GM12878 (cell line): ENCODE measurements around the gene GCSAML. TPM values are rescaled to one million over a fixed set of nuclear protein-coding genes. Genes with fewer than 3 reads are reported as not detected.

ENCODE experiments used
- ATAC-seq: fragments of 200-7000 bp; cut with Tn5 transposase; 3 replicates; pipeline ENCODE4 v1.9.1; 2020; ENCODE audit warnings: mild to moderate bottlenecking, moderate library complexity
- BruUV-seq: library from RNA; stranded (reverse); fragments of 400-500 nt; replicated peaks from 2 replicates; lab custom pipeline; 2021; lab: Mats Ljungman, UMichigan
- CTCF ChIA-PET: fragments of 300-600 bp; sonication (Branson Sonifier 250); formaldehyde crosslinking; extraction: SDS; loops from one replicate; lab custom pipeline; 2021; ENCODE audit warnings: inconsistent platforms; lab: Yijun Ruan, JAX
- POLR2A ChIA-PET: fragments of 350-600 bp; formaldehyde crosslinking; extraction: SDS; loops from one replicate; lab custom pipeline; 2021; ENCODE audit warnings: inconsistent platforms; lab: Charles Lee
- RAD21 ChIA-PET: fragments of 300-600 bp; sonication (Branson Sonifier 250); formaldehyde crosslinking; loops from one replicate; lab custom pipeline; 2023; ENCODE audit warnings: antibody characterized with exemption; ENCODE audit not compliant: unreplicated experiment; lab: Charles Lee
- SMC1A ChIA-PET: fragments of 300-600 bp; sonication (Branson Sonifier 250); formaldehyde crosslinking; loops from one replicate; lab custom pipeline; 2023; ENCODE audit not compliant: unreplicated experiment, uncharacterized antibody; lab: Charles Lee
- DNase-seq: peaks from one replicate; pipeline ENCODE4 v3.0.0-alpha.2; 2011; ENCODE audit warnings: low read depth, low spot score
- FAIRE-seq: peaks from 3 replicates; lab custom pipeline; 2011; peaks lifted over from hg19 to GRCh38; lab: Jason Lieb, UNC
- H2AFZ ChIP-seq: 2 replicates; pipeline ENCODE4 v1.6.0; 2011; ENCODE audit warnings: low read depth, low read length, control low read depth; ENCODE audit not compliant: control insufficient read depth
- H3K27ac ChIP-seq: 2 replicates; pipeline ENCODE4 v1.5.1; 2011; ENCODE audit warnings: control low read depth; ENCODE audit not compliant: control insufficient read depth, insufficient read depth
- H3K27me3 ChIP-seq, 2 experiments: replicated peaks in 1 of 2; 2 replicates each; pipeline versions ENCODE4 v1.6.0 to v1.6.1; 2011; ENCODE audit warnings: low read length in 1 of 2; ENCODE audit not compliant: control insufficient read depth in 2 of 2, insufficient read depth in 2 of 2
- H3K36me3 ChIP-seq, 2 experiments: 2 replicates each; pipeline ENCODE4 v1.5.1; 2011; ENCODE audit warnings: low read length in 1 of 2; ENCODE audit not compliant: control insufficient read depth in 2 of 2, insufficient read depth in 2 of 2
- H3K4me1 ChIP-seq: 2 replicates; pipeline ENCODE4 v1.6.1; 2011; ENCODE audit warnings: mild to moderate bottlenecking, low read length, moderate library complexity, mixed read lengths; ENCODE audit not compliant: control insufficient read depth, insufficient read depth
- H3K4me2 ChIP-seq: 2 replicates; pipeline ENCODE4 v1.6.0; 2011; ENCODE audit warnings: control low read depth; ENCODE audit not compliant: control insufficient read depth, insufficient read depth
- H3K4me3 ChIP-seq: fragments of 200-600 bp; sonication (generic); 2 replicates; pipeline ENCODE4 v1.5.1; 2016
- H3K79me2 ChIP-seq: 2 replicates; pipeline ENCODE4 v1.6.0; 2011; ENCODE audit warnings: low read length; ENCODE audit not compliant: control insufficient read depth, insufficient read depth
- H3K9ac ChIP-seq: 2 replicates; pipeline ENCODE4 v1.8.0; 2011; ENCODE audit warnings: low read length, control low read depth, mixed read lengths; ENCODE audit not compliant: control insufficient read depth, insufficient read depth
- H3K9me3 ChIP-seq: replicated peaks from 3 replicates; pipeline ENCODE4 v1.5.1; 2011; ENCODE audit warnings: mild to moderate bottlenecking, low read length; ENCODE audit not compliant: control insufficient read depth, insufficient read depth
- H4K20me1 ChIP-seq: 2 replicates; pipeline ENCODE4 v1.6.0; 2011; ENCODE audit not compliant: control insufficient read depth, insufficient read depth
- CHD2 ChIP-seq: IDR thresholded peaks from 2 replicates; pipeline ENCODE4 v1.6.1; 2011; ENCODE audit warnings: low read depth, low read length, improper control_type of control experiment, borderline replicate concordance
- E2F4 ChIP-seq: IDR thresholded peaks from 2 replicates; pipeline ENCODE4 v1.6.1; 2012; ENCODE audit warnings: low read depth, low read length, improper control_type of control experiment
- EGR1 ChIP-seq, 2 experiments: IDR thresholded peaks; 1 replicate in 1 of 2; 2 replicates in 1 of 2; pipeline ENCODE4 v1.6.1; 2011 to 2012; ENCODE audit warnings: low read depth in 2 of 2, low read length in 2 of 2, borderline replicate concordance in 1 of 2, mild to moderate bottlenecking in 1 of 2, moderate library complexity in 1 of 2
- ESRRA ChIP-seq: IDR thresholded peaks from 2 replicates; pipeline ENCODE4 v1.6.1; 2012; ENCODE audit warnings: mild to moderate bottlenecking, low read length, improper control_type of control experiment
- GATAD2B ChIP-seq: fragments of 450-650 bp; conservative IDR thresholded peaks from 2 replicates; pipeline ENCODE4 v1.6.1; 2017; ENCODE audit warnings: low read depth, mild to moderate bottlenecking, moderate library complexity
- HCFC1 ChIP-seq: fragments of 150-350 bp; IDR thresholded peaks from 2 replicates; pipeline ENCODE4 v1.6.1; 2014; ENCODE audit warnings: low read length
- IRF5 ChIP-seq: fragments of 450-650 bp; IDR thresholded peaks from 2 replicates; pipeline ENCODE4 v1.6.1; 2017; ENCODE audit warnings: borderline replicate concordance
- LARP7 ChIP-seq: fragments of 450-650 bp; IDR thresholded peaks from 2 replicates; pipeline ENCODE4 v1.6.1; 2017; ENCODE audit warnings: mild to moderate bottlenecking
- MTA2 ChIP-seq: fragments of 450-650 bp; IDR thresholded peaks from 2 replicates; pipeline ENCODE4 v1.6.1; 2016; ENCODE audit warnings: low read depth, mild to moderate bottlenecking, moderate library complexity
- NR2C1 ChIP-seq: fragments of 450-650 bp; IDR thresholded peaks from 2 replicates; pipeline ENCODE4 v1.6.1; 2017; ENCODE audit warnings: antibody characterized with exemption, mild to moderate bottlenecking, moderate library complexity
- NR2C2 ChIP-seq: IDR thresholded peaks from 2 replicates; pipeline ENCODE4 v1.6.1; 2011; ENCODE audit warnings: borderline replicate concordance, low read depth; ENCODE audit not compliant: control insufficient read depth, insufficient read length
- PKNOX1 ChIP-seq: fragments of 450-650 bp; IDR thresholded peaks from 2 replicates; pipeline ENCODE4 v1.6.1; 2016; ENCODE audit warnings: mild to moderate bottlenecking
- POLR2A ChIP-seq: IDR thresholded peaks from 2 replicates; pipeline ENCODE4 v1.6.1; 2011; ENCODE audit warnings: low read depth, mild to moderate bottlenecking, low read length
- SPI1 ChIP-seq: IDR thresholded peaks from 2 replicates; pipeline ENCODE4 v1.6.1; 2011; ENCODE audit warnings: low read depth, mild to moderate bottlenecking, low read length, moderate library complexity, borderline replicate concordance; ENCODE audit not compliant: insufficient read depth
- SUPT20H ChIP-seq: IDR thresholded peaks from 2 replicates; pipeline ENCODE4 v1.6.1; 2011; ENCODE audit warnings: low read depth, mild to moderate bottlenecking, low read length, moderate library complexity, borderline replicate concordance; ENCODE audit not compliant: control insufficient read depth
- YY1 ChIP-seq: IDR thresholded peaks from 2 replicates; pipeline ENCODE4 v1.6.1; 2011; ENCODE audit warnings: low read depth, mild to moderate bottlenecking, low read length
- ZBTB40 ChIP-seq: fragments of 450-650 bp; IDR thresholded peaks from 2 replicates; pipeline ENCODE4 v1.6.1; 2016; ENCODE audit warnings: mild to moderate bottlenecking, moderate library complexity, borderline replicate concordance
- ZNF274 ChIP-seq: IDR thresholded peaks from one replicate; pipeline ENCODE4 v1.8.0; 2011; ENCODE audit not compliant: insufficient read length, insufficient read depth
- WGBS: methylation state at CpG from one replicate; pipeline ENCODE4 v1.1.6; 2016; ENCODE audit warnings: low lambda C conversion rate; ENCODE audit not compliant: insufficient replicate concordance, insufficient coverage; ENCODE audit errors: missing lambda C conversion rate; 5-methylcytosine and 5-hydroxymethylcytosine counted together
- in situ Hi-C: fragments of 300-500 bp; cut with MboI; formaldehyde crosslinking; loops from 9 replicates; pipeline ENCODE4 v1.14.3; 2018; ENCODE audit warnings: mixed read lengths
- intact Hi-C: fragments of 100-400 bp; cut with micrococcal nuclease; formaldehyde crosslinking; loops from one replicate; pipeline ENCODE4 v1.14.2; 2022; ENCODE audit not compliant: unreplicated experiment
- polyA plus RNA-seq, 11 experiments: library from polyadenylated mRNA; depleted of rRNA in 4 of 11; unstranded in 6 of 11; stranded (reverse) in 5 of 11; fragments of >200 nt; fragmentation: Nextera tagmentation in 4 of 11; fragmentation: Illumina TruSeq in 1 of 11; extraction: Ambion mirVana in 4 of 11; extraction: Trizol in 1 of 11; gene quantifications; 1 replicate in 1 of 11; 2 replicates in 10 of 11; pipeline versions ENCODE4 v1.2.1 to v1.2.3, GENCODE V29; 2011 to 2016; ENCODE audit warnings: inconsistent platforms in 2 of 11, missing spikeins in 2 of 11, low read depth in 1 of 11
- total RNA-seq, 4 experiments: library from RNA; depleted of rRNA in 3 of 4; stranded (reverse); fragments of >200 nt in 3 of 4; fragmentation: Illumina TruSeq in 1 of 4; extraction: Trizol in 1 of 4; gene quantifications; 2 replicates each; pipeline versions ENCODE4 v1.2.1 to v1.2.3, GENCODE V29; 2013 to 2021

Gene GCSAML
- total and polyA plus RNA-seq, 10 of the 15 experiments (the other 5 are each of a cell fraction or from before 2014, with no cell fraction given) = 0.03 TPM; not detected in 9

- TF ChIP-seq ZBTB40 = no peak
- TF ChIP-seq SPI1 = no peak
- no peak for TF ChIP-seq SUPT20H
- TF ChIP-seq NR2C1 = no peak
Observed at GRCh38 chr1:247530785-247531184, 18.1 kb upstream of the GCSAML start (continued).

- no peak overlapping the region for H3K27ac ChIP-seq
- intact Hi-C loops = no loop called here
- SMC1A ChIA-PET = no interaction called here
- H3K36me3 ChIP-seq = no peaks in the 10 kb centered on the region
- H3K9me3 ChIP-seq = no peaks in the 10 kb centered on the region
- POLR2A ChIA-PET = no interaction called here
- no peak overlapping the region for H3K9ac ChIP-seq
- no peak overlapping the region for H3K4me3 ChIP-seq
- RAD21 ChIA-PET = no interaction called here
- no peak for ATAC-seq
- CTCF ChIA-PET = no interaction called here
- no peak for FAIRE-seq
- no TSS peak for BruUV-seq
- no peaks in the 10 kb centered on the region for H4K20me1 ChIP-seq
- no peaks in the 10 kb centered on the region for H3K79me2 ChIP-seq
- H3K4me1 ChIP-seq = no peaks in the 10 kb centered on the region
- TF ChIP-seq YY1 (no peak), EGR1 (IDR thresholded peaks at IDR 0.05; ENCODE audit: borderline replicate concordance in 1 of 2, low read depth in 2 of 2, low read length in 2 of 2) (no peak), E2F4 (no peak), IRF5 (no peak), ESRRA (no peak), MTA2 (no peak), PKNOX1 (no peak), NR2C2 (no peak), ZNF274 (no peak), LARP7 (no peak), POLR2A (no peak), HCFC1 (no peak), GATAD2B (no peak), CHD2 (no peak)
- TF ChIP-seq, all 136 proteins: peak for 0
- Histone ChIP-seq H3K4me2 (no peak overlapping the region), H3K27me3 (no peaks in the 10 kb centered on the region), H2AFZ (no peak overlapping the region)
- DNase-seq = no peak
- WGBS = 49% methylated on average over 8 of the region's 8 CpGs
- in situ Hi-C loops = no loop called here
Observed at GRCh38 chr1:247531937-247532336, 17.0 kb upstream of the GCSAML start.
